GM12878 (cell line): ENCODE data around the gene EIF6. TPM values are rescaled to one million over a fixed set of nuclear protein-coding genes. Genes with fewer than 3 reads are reported as not detected.

ENCODE experiments used
- ATAC-seq: fragments of 200-7000 bp; cut with Tn5 transposase; 3 replicates; pipeline ENCODE4 v1.9.1; 2020; ENCODE audit warnings: mild to moderate bottlenecking, moderate library complexity
- BruUV-seq: library from RNA; stranded (reverse); fragments of 400-500 nt; replicated peaks from 2 replicates; lab custom pipeline; 2021; lab: Mats Ljungman, UMichigan
- CTCF ChIA-PET: fragments of 300-600 bp; sonication (Branson Sonifier 250); formaldehyde crosslinking; extraction: SDS; loops from one replicate; lab custom pipeline; 2021; ENCODE audit warnings: inconsistent platforms; lab: Yijun Ruan, JAX
- POLR2A ChIA-PET: fragments of 350-600 bp; formaldehyde crosslinking; extraction: SDS; loops from one replicate; lab custom pipeline; 2021; ENCODE audit warnings: inconsistent platforms; lab: Charles Lee
- RAD21 ChIA-PET: fragments of 300-600 bp; sonication (Branson Sonifier 250); formaldehyde crosslinking; loops from one replicate; lab custom pipeline; 2023; ENCODE audit warnings: antibody characterized with exemption; ENCODE audit not compliant: unreplicated experiment; lab: Charles Lee
- SMC1A ChIA-PET: fragments of 300-600 bp; sonication (Branson Sonifier 250); formaldehyde crosslinking; loops from one replicate; lab custom pipeline; 2023; ENCODE audit not compliant: unreplicated experiment, uncharacterized antibody; lab: Charles Lee
- DNase-seq: peaks from one replicate; pipeline ENCODE4 v3.0.0-alpha.2; 2011; ENCODE audit warnings: low read depth, low spot score
- FAIRE-seq: peaks from 3 replicates; lab custom pipeline; 2011; peaks lifted over from hg19 to GRCh38; lab: Jason Lieb, UNC
- H2AFZ ChIP-seq: 2 replicates; pipeline ENCODE4 v1.6.0; 2011; ENCODE audit warnings: low read depth, low read length, control low read depth; ENCODE audit not compliant: control insufficient read depth
- H3K27ac ChIP-seq: 2 replicates; pipeline ENCODE4 v1.5.1; 2011; ENCODE audit warnings: control low read depth; ENCODE audit not compliant: control insufficient read depth, insufficient read depth
- H3K27me3 ChIP-seq, 2 experiments: replicated peaks in 1 of 2; 2 replicates each; pipeline versions ENCODE4 v1.6.0 to v1.6.1; 2011; ENCODE audit warnings: low read length in 1 of 2; ENCODE audit not compliant: control insufficient read depth in 2 of 2, insufficient read depth in 2 of 2
- H3K36me3 ChIP-seq, 2 experiments: 2 replicates each; pipeline ENCODE4 v1.5.1; 2011; ENCODE audit warnings: low read length in 1 of 2; ENCODE audit not compliant: control insufficient read depth in 2 of 2, insufficient read depth in 2 of 2
- H3K4me1 ChIP-seq: 2 replicates; pipeline ENCODE4 v1.6.1; 2011; ENCODE audit warnings: mild to moderate bottlenecking, low read length, moderate library complexity, mixed read lengths; ENCODE audit not compliant: control insufficient read depth, insufficient read depth
- H3K4me2 ChIP-seq: 2 replicates; pipeline ENCODE4 v1.6.0; 2011; ENCODE audit warnings: control low read depth; ENCODE audit not compliant: control insufficient read depth, insufficient read depth
- H3K4me3 ChIP-seq: fragments of 200-600 bp; sonication (generic); 2 replicates; pipeline ENCODE4 v1.5.1; 2016
- H3K79me2 ChIP-seq: 2 replicates; pipeline ENCODE4 v1.6.0; 2011; ENCODE audit warnings: low read length; ENCODE audit not compliant: control insufficient read depth, insufficient read depth
- H3K9ac ChIP-seq: 2 replicates; pipeline ENCODE4 v1.8.0; 2011; ENCODE audit warnings: low read length, control low read depth, mixed read lengths; ENCODE audit not compliant: control insufficient read depth, insufficient read depth
- H3K9me3 ChIP-seq: replicated peaks from 3 replicates; pipeline ENCODE4 v1.5.1; 2011; ENCODE audit warnings: mild to moderate bottlenecking, low read length; ENCODE audit not compliant: control insufficient read depth, insufficient read depth
- H4K20me1 ChIP-seq: 2 replicates; pipeline ENCODE4 v1.6.0; 2011; ENCODE audit not compliant: control insufficient read depth, insufficient read depth
- CTCF ChIP-seq, 3 experiments: IDR thresholded peaks in 2 of 3; conservative IDR thresholded peaks in 1 of 3; 2 replicates each; pipeline ENCODE4 v1.5.1; 2011; ENCODE audit warnings: low read depth in 3 of 3, low read length in 3 of 3, mild to moderate bottlenecking in 3 of 3, control low read depth in 2 of 3, moderate library complexity in 2 of 3, inconsistent platforms in 1 of 3, mixed read lengths in 1 of 3; ENCODE audit not compliant: control insufficient read depth in 2 of 3, insufficient read depth in 1 of 3; ENCODE audit errors: extremely low read depth in 1 of 3
- MXI1 ChIP-seq: fragments of 150-350 bp; IDR thresholded peaks from 2 replicates; pipeline ENCODE4 v1.6.1; 2011; ENCODE audit warnings: low read depth, mild to moderate bottlenecking, inconsistent platforms, low read length, improper control_type of control experiment
- SUPT20H ChIP-seq: IDR thresholded peaks from 2 replicates; pipeline ENCODE4 v1.6.1; 2011; ENCODE audit warnings: low read depth, mild to moderate bottlenecking, low read length, moderate library complexity, borderline replicate concordance; ENCODE audit not compliant: control insufficient read depth
- WGBS: methylation state at CpG from one replicate; pipeline ENCODE4 v1.1.6; 2016; ENCODE audit warnings: low lambda C conversion rate; ENCODE audit not compliant: insufficient replicate concordance, insufficient coverage; ENCODE audit errors: missing lambda C conversion rate; 5-methylcytosine and 5-hydroxymethylcytosine counted together
- in situ Hi-C: fragments of 300-500 bp; cut with MboI; formaldehyde crosslinking; loops from 9 replicates; pipeline ENCODE4 v1.14.3; 2018; ENCODE audit warnings: mixed read lengths
- intact Hi-C: fragments of 100-400 bp; cut with micrococcal nuclease; formaldehyde crosslinking; loops from one replicate; pipeline ENCODE4 v1.14.2; 2022; ENCODE audit not compliant: unreplicated experiment
- polyA plus RNA-seq, 11 experiments: library from polyadenylated mRNA; depleted of rRNA in 4 of 11; unstranded in 6 of 11; stranded (reverse) in 5 of 11; fragments of >200 nt; fragmentation: Nextera tagmentation in 4 of 11; fragmentation: Illumina TruSeq in 1 of 11; extraction: Ambion mirVana in 4 of 11; extraction: Trizol in 1 of 11; gene quantifications; 1 replicate in 1 of 11; 2 replicates in 10 of 11; pipeline versions ENCODE4 v1.2.1 to v1.2.3, GENCODE V29; 2011 to 2016; ENCODE audit warnings: inconsistent platforms in 2 of 11, missing spikeins in 2 of 11, low read depth in 1 of 11
- total RNA-seq, 4 experiments: library from RNA; depleted of rRNA in 3 of 4; stranded (reverse); fragments of >200 nt in 3 of 4; fragmentation: Illumina TruSeq in 1 of 4; extraction: Trizol in 1 of 4; gene quantifications; 2 replicates each; pipeline versions ENCODE4 v1.2.1 to v1.2.3, GENCODE V29; 2013 to 2021

EIF6 gene
- total and polyA plus RNA-seq, 10 of the 15 experiments (the other 5 are each of a cell fraction or from before 2014, with no cell fraction given) = 127 to 607 (median 197) TPM

DNA sequence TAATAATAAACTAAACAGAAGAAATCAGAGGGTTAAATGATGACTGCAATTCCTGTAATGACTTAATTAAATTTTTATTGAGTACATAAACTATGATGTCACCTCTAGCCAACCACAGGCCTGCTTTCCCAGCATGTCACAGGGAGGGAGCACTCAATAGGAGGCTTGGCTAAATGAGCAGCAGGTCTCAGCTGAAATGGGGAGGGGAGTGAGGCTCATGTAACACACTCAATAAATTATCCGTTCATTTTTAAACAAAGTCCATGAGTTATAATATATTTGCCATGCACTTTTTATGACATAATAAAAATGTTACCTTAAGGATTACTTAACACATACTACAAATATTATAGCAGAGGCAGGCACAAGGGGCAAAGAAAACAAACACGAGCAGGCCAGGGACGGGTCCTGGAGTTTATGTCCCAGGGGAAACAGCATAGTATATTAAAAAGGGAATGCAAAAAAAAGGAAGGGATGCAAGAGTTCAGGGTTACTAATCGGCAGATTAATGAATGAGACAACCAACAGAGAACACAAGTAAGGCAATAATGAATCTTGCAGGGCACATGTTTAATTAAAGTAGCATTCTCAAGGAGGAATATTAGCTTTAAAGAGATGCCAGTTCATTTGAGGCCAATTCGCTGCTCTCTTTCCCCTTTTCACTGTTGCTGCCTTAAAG, 34.8 kb upstream of the EIF6 start:
- Histone ChIP-seq H3K4me3 (no peak overlapping the region), H3K36me3 (peaks cover 0 to 2% of the 10 kb centered on the region in 2 experiments; a peak in 1 of 4 replicates), H3K9me3 (no peaks in the 10 kb centered on the region), H3K9ac (no peak overlapping the region), H3K79me2 (no peaks in the 10 kb centered on the region), H3K27me3 (no peaks in the 10 kb centered on the region), H3K4me2 (no peak overlapping the region), H4K20me1 (no peaks in the 10 kb centered on the region), H3K4me1 (no peaks in the 10 kb centered on the region), H3K27ac (no peak overlapping the region), H2AFZ (no peak overlapping the region)
- TF ChIP-seq MXI1 (no peak), SUPT20H (no peak), CTCF (IDR thresholded peaks at IDR 0.05 in 2 of 3, conservative IDR thresholded peaks at IDR 0.05 in 1 of 3; ENCODE audit: control insufficient read depth in 2 of 3, extremely low read depth in 1 of 3, insufficient read depth in 1 of 3, low read depth in 3 of 3, low read length in 3 of 3) (no peak)
- POLR2A ChIA-PET = no interaction called here
- intact Hi-C loops (no loop called here), in situ Hi-C loops (no loop called here)
- FAIRE-seq (no peak), ATAC-seq (no peak), DNase-seq (no peak)
- 100% methylated on average over 5 of the region's 5 CpGs for WGBS
- BruUV-seq = no TSS peak
- CTCF ChIA-PET = interaction anchor here (2.6 kb wide), 1 partner anchor 11 kb away, joined by 13 read pairs; no protein-coding TSS in a partner anchor
- RAD21 ChIA-PET = no interaction called here
- SMC1A ChIA-PET = no interaction called here
